GM12878 (cell line): ENCODE results near the gene NSD2. TPM values are rescaled to one million over a fixed set of nuclear protein-coding genes. Genes with fewer than 3 reads are reported as not detected.
"Not testable (repeated sequence)": the region's sequence is repeated elsewhere in the genome, so short reads cannot be mapped to it uniquely, and the experiment has no call there.

Experiments
- ATAC-seq: fragments of 200-7000 bp; cut with Tn5 transposase; 3 replicates; pipeline ENCODE4 v1.9.1; 2020; ENCODE audit warnings: mild to moderate bottlenecking, moderate library complexity
- BruUV-seq: library from RNA; stranded (reverse); fragments of 400-500 nt; replicated peaks from 2 replicates; lab custom pipeline; 2021; lab: Mats Ljungman, UMichigan
- CTCF ChIA-PET: fragments of 300-600 bp; sonication (Branson Sonifier 250); formaldehyde crosslinking; extraction: SDS; loops from one replicate; lab custom pipeline; 2021; ENCODE audit warnings: inconsistent platforms; lab: Yijun Ruan, JAX
- POLR2A ChIA-PET: fragments of 350-600 bp; formaldehyde crosslinking; extraction: SDS; loops from one replicate; lab custom pipeline; 2021; ENCODE audit warnings: inconsistent platforms; lab: Charles Lee
- RAD21 ChIA-PET: fragments of 300-600 bp; sonication (Branson Sonifier 250); formaldehyde crosslinking; loops from one replicate; lab custom pipeline; 2023; ENCODE audit warnings: antibody characterized with exemption; ENCODE audit not compliant: unreplicated experiment; lab: Charles Lee
- SMC1A ChIA-PET: fragments of 300-600 bp; sonication (Branson Sonifier 250); formaldehyde crosslinking; loops from one replicate; lab custom pipeline; 2023; ENCODE audit not compliant: unreplicated experiment, uncharacterized antibody; lab: Charles Lee
- DNase-seq: peaks from one replicate; pipeline ENCODE4 v3.0.0-alpha.2; 2011; ENCODE audit warnings: low read depth, low spot score
- FAIRE-seq: peaks from 3 replicates; lab custom pipeline; 2011; peaks lifted over from hg19 to GRCh38; lab: Jason Lieb, UNC
- H2AFZ ChIP-seq: 2 replicates; pipeline ENCODE4 v1.6.0; 2011; ENCODE audit warnings: low read depth, low read length, control low read depth; ENCODE audit not compliant: control insufficient read depth
- H3K27ac ChIP-seq: 2 replicates; pipeline ENCODE4 v1.5.1; 2011; ENCODE audit warnings: control low read depth; ENCODE audit not compliant: control insufficient read depth, insufficient read depth
- H3K27me3 ChIP-seq, 2 experiments: replicated peaks in 1 of 2; 2 replicates each; pipeline versions ENCODE4 v1.6.0 to v1.6.1; 2011; ENCODE audit warnings: low read length in 1 of 2; ENCODE audit not compliant: control insufficient read depth in 2 of 2, insufficient read depth in 2 of 2
- H3K36me3 ChIP-seq, 2 experiments: 2 replicates each; pipeline ENCODE4 v1.5.1; 2011; ENCODE audit warnings: low read length in 1 of 2; ENCODE audit not compliant: control insufficient read depth in 2 of 2, insufficient read depth in 2 of 2
- H3K4me1 ChIP-seq: 2 replicates; pipeline ENCODE4 v1.6.1; 2011; ENCODE audit warnings: mild to moderate bottlenecking, low read length, moderate library complexity, mixed read lengths; ENCODE audit not compliant: control insufficient read depth, insufficient read depth
- H3K4me2 ChIP-seq: 2 replicates; pipeline ENCODE4 v1.6.0; 2011; ENCODE audit warnings: control low read depth; ENCODE audit not compliant: control insufficient read depth, insufficient read depth
- H3K4me3 ChIP-seq: fragments of 200-600 bp; sonication (generic); 2 replicates; pipeline ENCODE4 v1.5.1; 2016
- H3K79me2 ChIP-seq: 2 replicates; pipeline ENCODE4 v1.6.0; 2011; ENCODE audit warnings: low read length; ENCODE audit not compliant: control insufficient read depth, insufficient read depth
- H3K9ac ChIP-seq: 2 replicates; pipeline ENCODE4 v1.8.0; 2011; ENCODE audit warnings: low read length, control low read depth, mixed read lengths; ENCODE audit not compliant: control insufficient read depth, insufficient read depth
- H3K9me3 ChIP-seq: replicated peaks from 3 replicates; pipeline ENCODE4 v1.5.1; 2011; ENCODE audit warnings: mild to moderate bottlenecking, low read length; ENCODE audit not compliant: control insufficient read depth, insufficient read depth
- H4K20me1 ChIP-seq: 2 replicates; pipeline ENCODE4 v1.6.0; 2011; ENCODE audit not compliant: control insufficient read depth, insufficient read depth
- CEBPB ChIP-seq, 2 experiments: fragments of 150-350 bp in 1 of 2; IDR thresholded peaks; 2 replicates each; pipeline ENCODE4 v1.6.1; 2012 to 2014; ENCODE audit warnings: low read depth in 2 of 2, low read length in 2 of 2, borderline replicate concordance in 1 of 2, inconsistent platforms in 1 of 2
- HCFC1 ChIP-seq: fragments of 150-350 bp; IDR thresholded peaks from 2 replicates; pipeline ENCODE4 v1.6.1; 2014; ENCODE audit warnings: low read length
- KAT2A ChIP-seq: conservative IDR thresholded peaks from 2 replicates; pipeline ENCODE4 v1.6.1; 2011; ENCODE audit warnings: low read depth, low read length; ENCODE audit not compliant: control insufficient read depth
- MTA2 ChIP-seq: fragments of 450-650 bp; IDR thresholded peaks from 2 replicates; pipeline ENCODE4 v1.6.1; 2016; ENCODE audit warnings: low read depth, mild to moderate bottlenecking, moderate library complexity
- POLR2A ChIP-seq: IDR thresholded peaks from 2 replicates; pipeline ENCODE4 v1.6.1; 2011; ENCODE audit warnings: low read depth, mild to moderate bottlenecking, low read length
- PRDM15 ChIP-seq: fragments of 450-650 bp; formaldehyde crosslinking; IDR thresholded peaks from 2 replicates; pipeline ENCODE4 v1.4.0; 2020; ENCODE audit warnings: mild to moderate bottlenecking, moderate library complexity
- RBBP5 ChIP-seq: fragments of 200-600 bp; sonication (generic); conservative IDR thresholded peaks from 2 replicates; pipeline ENCODE4 v1.6.1; 2016
- SP1 ChIP-seq: IDR thresholded peaks from one replicate; pipeline ENCODE4 v1.6.1; 2011; ENCODE audit warnings: low read depth, low read length
- TAF1 ChIP-seq: IDR thresholded peaks from 2 replicates; pipeline ENCODE4 v1.6.1; 2011; ENCODE audit warnings: mild to moderate bottlenecking, low read depth, low read length, borderline replicate concordance
- ZNF622 ChIP-seq: fragments of 450-650 bp; IDR thresholded peaks from 2 replicates; pipeline ENCODE4 v1.6.1; 2017; ENCODE audit warnings: mild to moderate bottlenecking, inconsistent platforms
- WGBS: methylation state at CpG from one replicate; pipeline ENCODE4 v1.1.6; 2016; ENCODE audit warnings: low lambda C conversion rate; ENCODE audit not compliant: insufficient replicate concordance, insufficient coverage; ENCODE audit errors: missing lambda C conversion rate; 5-methylcytosine and 5-hydroxymethylcytosine counted together
- in situ Hi-C: fragments of 300-500 bp; cut with MboI; formaldehyde crosslinking; loops from 9 replicates; pipeline ENCODE4 v1.14.3; 2018; ENCODE audit warnings: mixed read lengths
- intact Hi-C: fragments of 100-400 bp; cut with micrococcal nuclease; formaldehyde crosslinking; loops from one replicate; pipeline ENCODE4 v1.14.2; 2022; ENCODE audit not compliant: unreplicated experiment
- polyA plus RNA-seq, 11 experiments: library from polyadenylated mRNA; depleted of rRNA in 4 of 11; unstranded in 6 of 11; stranded (reverse) in 5 of 11; fragments of >200 nt; fragmentation: Nextera tagmentation in 4 of 11; fragmentation: Illumina TruSeq in 1 of 11; extraction: Ambion mirVana in 4 of 11; extraction: Trizol in 1 of 11; gene quantifications; 1 replicate in 1 of 11; 2 replicates in 10 of 11; pipeline versions ENCODE4 v1.2.1 to v1.2.3, GENCODE V29; 2011 to 2016; ENCODE audit warnings: inconsistent platforms in 2 of 11, missing spikeins in 2 of 11, low read depth in 1 of 11
- total RNA-seq, 4 experiments: library from RNA; depleted of rRNA in 3 of 4; stranded (reverse); fragments of >200 nt in 3 of 4; fragmentation: Illumina TruSeq in 1 of 4; extraction: Trizol in 1 of 4; gene quantifications; 2 replicates each; pipeline versions ENCODE4 v1.2.1 to v1.2.3, GENCODE V29; 2013 to 2021
- TF ChIP-seq, protein P1 (sequence below): fragments of 450-650 bp; conservative IDR thresholded peaks from 2 replicates; pipeline ENCODE4 v1.6.1; 2017; ENCODE audit warnings: mild to moderate bottlenecking, moderate library complexity

The NSD2 gene
- total and polyA plus RNA-seq, 10 of the 15 experiments (the other 5 are each of a cell fraction or from before 2014, with no cell fraction given), result 8.6 to 139 (median 67.2) TPM

- H3K4me1 ChIP-seq, DNase-seq, FAIRE-seq, SMC1A ChIA-PET, BruUV-seq, RAD21 ChIA-PET, H3K27ac ChIP-seq, H3K4me3 ChIP-seq, H3K27me3 ChIP-seq, in situ Hi-C loops, H2AFZ ChIP-seq, H3K4me2 ChIP-seq, ATAC-seq, intact Hi-C loops, H4K20me1 ChIP-seq, CTCF ChIA-PET, H3K9ac ChIP-seq, H3K9me3 ChIP-seq: not testable (repeated sequence)
- Histone ChIP-seq H3K79me2 (peaks cover 18% of the 10 kb centered on the region), H3K36me3 (peaks cover 8 to 18% of the 10 kb centered on the region in 2 experiments; a peak in 3 of 4 replicates)
- WGBS, result 93% methylated on average over 15 of the region's 20 CpGs
- POLR2A ChIA-PET, result interaction anchor here (0.7 kb wide), 1 partner anchor 48 kb away, joined by 4 read pairs; no protein-coding TSS in a partner anchor
Measured at GRCh38 chr4:1993718-1994516, 122.7 kb downstream of the NSD2 start.

DNA sequence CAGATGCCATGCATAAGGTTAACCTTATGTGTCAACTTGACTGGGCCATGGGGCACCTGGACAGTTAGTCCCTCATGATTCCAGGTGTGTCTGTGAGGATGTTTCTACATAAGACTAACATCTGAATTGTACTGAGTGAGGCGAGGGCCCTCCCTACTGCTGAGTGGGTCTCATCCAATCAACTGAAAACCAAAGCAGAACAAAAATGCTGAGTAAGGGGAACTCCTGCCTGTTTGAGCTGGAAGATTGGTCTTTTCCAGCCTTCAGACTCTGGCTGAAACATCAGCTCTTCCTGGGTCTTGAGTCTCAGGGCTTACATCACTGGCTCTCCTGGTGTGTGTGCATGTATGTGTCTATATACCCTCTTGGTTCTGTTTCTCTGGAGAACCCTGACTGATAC, 123.7 kb downstream of the NSD2 start:
- Histone ChIP-seq H3K36me3 (peaks cover 4 to 15% of the 10 kb centered on the region in 2 experiments; a peak in 3 of 4 replicates), H3K9ac (no peak overlapping the region), H3K9me3 (peaks cover 7% of the 10 kb centered on the region), H3K4me1 (no peaks in the 10 kb centered on the region), H3K27ac (no peak overlapping the region), H2AFZ (no peak overlapping the region), H3K27me3 (no peaks in the 10 kb centered on the region), H3K79me2 (peaks cover 23% of the 10 kb centered on the region), H3K4me2 (no peak overlapping the region), H4K20me1 (no peaks in the 10 kb centered on the region), H3K4me3 (no peak overlapping the region)
- intact Hi-C loops (no loop called here), in situ Hi-C loops (no loop called here)
- FAIRE-seq (no peak), ATAC-seq (no peak), DNase-seq (no peak)
- ChIA-PET CTCF (no interaction called here), RAD21 (no interaction called here), POLR2A (interaction anchor here (0.8 kb wide), 1 partner anchor 14 kb away, joined by 3 read pairs; the partner anchor contains the start of gene NELFA), SMC1A (no interaction called here)
- WGBS, result 100% methylated on average over 1 of the region's 1 CpG
- no TSS peak for BruUV-seq
- no peak for TF ChIP-seq KAT2A
- no peak for TF ChIP-seq TAF1
- TF ChIP-seq HCFC1, result no peak
- no peak for TF ChIP-seq CEBPB (IDR thresholded peaks at IDR 0.05; ENCODE audit: borderline replicate concordance in 1 of 2, low read depth in 2 of 2, low read length in 2 of 2)
- no peak for TF ChIP-seq SP1
- TF ChIP-seq PRDM15 (CRISPR knock-in tag), result no peak
- TF ChIP-seq, protein P1, sequence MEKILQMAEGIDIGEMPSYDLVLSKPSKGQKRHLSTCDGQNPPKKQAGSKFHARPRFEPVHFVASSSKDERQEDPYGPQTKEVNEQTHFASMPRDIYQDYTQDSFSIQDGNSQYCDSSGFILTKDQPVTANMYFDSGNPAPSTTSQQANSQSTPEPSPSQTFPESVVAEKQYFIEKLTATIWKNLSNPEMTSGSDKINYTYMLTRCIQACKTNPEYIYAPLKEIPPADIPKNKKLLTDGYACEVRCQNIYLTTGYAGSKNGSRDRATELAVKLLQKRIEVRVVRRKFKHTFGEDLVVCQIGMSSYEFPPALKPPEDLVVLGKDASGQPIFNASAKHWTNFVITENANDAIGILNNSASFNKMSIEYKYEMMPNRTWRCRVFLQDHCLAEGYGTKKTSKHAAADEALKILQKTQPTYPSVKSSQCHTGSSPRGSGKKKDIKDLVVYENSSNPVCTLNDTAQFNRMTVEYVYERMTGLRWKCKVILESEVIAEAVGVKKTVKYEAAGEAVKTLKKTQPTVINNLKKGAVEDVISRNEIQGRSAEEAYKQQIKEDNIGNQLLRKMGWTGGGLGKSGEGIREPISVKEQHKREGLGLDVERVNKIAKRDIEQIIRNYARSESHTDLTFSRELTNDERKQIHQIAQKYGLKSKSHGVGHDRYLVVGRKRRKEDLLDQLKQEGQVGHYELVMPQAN, result no peak
- TF ChIP-seq RBBP5, result no peak
- TF ChIP-seq POLR2A, result no peak
- no peak for TF ChIP-seq ZNF622
- TF ChIP-seq MTA2, result no peak
